ENCODE measurements around the gene JARID2. TPM values are rescaled to one million over a fixed set of nuclear protein-coding genes. Genes with fewer than 3 reads are reported as not detected.

Gene JARID2
- total and polyA plus RNA-seq, 10 of the 15 experiments (the other 5 are each of a cell fraction or from before 2014, with no cell fraction given), result 4.2 to 21.6 (median 11.7) TPM

DNA sequence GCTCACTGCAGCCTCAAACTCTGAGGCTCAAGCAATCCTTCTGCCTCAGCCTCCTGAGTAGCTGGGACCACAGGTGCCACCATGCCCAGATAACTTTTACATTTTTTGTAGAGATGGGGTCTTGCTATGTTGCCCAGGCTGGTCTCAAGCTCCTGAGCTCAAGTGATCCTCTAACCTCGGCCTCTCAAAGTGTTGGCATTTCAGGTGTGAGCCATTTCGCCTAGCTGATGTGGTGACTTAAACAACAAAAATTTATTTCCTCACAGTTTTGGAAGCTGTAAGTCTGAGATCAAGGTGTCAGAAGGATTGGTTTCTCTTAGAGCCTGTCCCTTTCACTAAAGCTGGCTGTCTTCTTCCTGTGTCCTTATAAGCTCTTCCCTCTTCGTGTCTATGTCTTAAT is 15.0 kb upstream of the JARID2 start:
- Histone ChIP-seq H3K4me1 (ENCODE audit: control insufficient read depth, insufficient read depth, low read length) (0 out of 2 replicates have a peak, but pooled peaks cover 5% of the 10 kb centered on the region), H3K9me3 (replicated peaks; ENCODE audit: control insufficient read depth, insufficient read depth, low read length) (no peaks in the 10 kb centered on the region), H2AFZ (ENCODE audit: control insufficient read depth, low read depth, low read length) (no peak overlapping the region), H3K4me2 (ENCODE audit: control insufficient read depth, insufficient read depth) (no peak overlapping the region), H4K20me1 (ENCODE audit: control insufficient read depth, insufficient read depth) (no peaks in the 10 kb centered on the region), H3K27ac (ENCODE audit: control insufficient read depth, insufficient read depth) (no peak overlapping the region), H3K27me3 (replicated peaks in 1 of 2; ENCODE audit: control insufficient read depth in 2 of 2, insufficient read depth in 2 of 2, low read length in 1 of 2) (no peaks in the 10 kb centered on the region), H3K36me3 (ENCODE audit: control insufficient read depth in 2 of 2, insufficient read depth in 2 of 2, low read length in 1 of 2) (no peaks in the 10 kb centered on the region), H3K4me3 (no peak overlapping the region), H3K79me2 (ENCODE audit: control insufficient read depth, insufficient read depth, low read length) (no peaks in the 10 kb centered on the region), H3K9ac (ENCODE audit: control insufficient read depth, insufficient read depth, low read length) (no peak overlapping the region)
- no peak for FAIRE-seq
- 48% methylated on average over 3 of the region's 3 CpGs for WGBS (ENCODE audit: insufficient coverage, insufficient replicate concordance, low lambda C conversion rate, missing lambda C conversion rate)
- ATAC-seq, result no peak
- TF ChIP-seq ZNF207 (IDR thresholded peaks at IDR 0.05; ENCODE audit: borderline replicate concordance) (no peak), POLR2AphosphoS2 (IDR thresholded peaks at IDR 0.05; ENCODE audit: low read depth, low read length) (no peak), RCOR1 (conservative IDR thresholded peaks at IDR 0.05; ENCODE audit: low read depth, low read length) (no peak), MEF2B (IDR thresholded peaks at IDR 0.05; ENCODE audit: partially characterized antibody, poor library complexity, severe bottlenecking) (no peak), POLR2A (IDR thresholded peaks at IDR 0.05; ENCODE audit: low read depth, low read length) (no peak), RB1 (IDR thresholded peaks at IDR 0.05; ENCODE audit: borderline replicate concordance) (no peak)
- TF ChIP-seq, protein P1, sequence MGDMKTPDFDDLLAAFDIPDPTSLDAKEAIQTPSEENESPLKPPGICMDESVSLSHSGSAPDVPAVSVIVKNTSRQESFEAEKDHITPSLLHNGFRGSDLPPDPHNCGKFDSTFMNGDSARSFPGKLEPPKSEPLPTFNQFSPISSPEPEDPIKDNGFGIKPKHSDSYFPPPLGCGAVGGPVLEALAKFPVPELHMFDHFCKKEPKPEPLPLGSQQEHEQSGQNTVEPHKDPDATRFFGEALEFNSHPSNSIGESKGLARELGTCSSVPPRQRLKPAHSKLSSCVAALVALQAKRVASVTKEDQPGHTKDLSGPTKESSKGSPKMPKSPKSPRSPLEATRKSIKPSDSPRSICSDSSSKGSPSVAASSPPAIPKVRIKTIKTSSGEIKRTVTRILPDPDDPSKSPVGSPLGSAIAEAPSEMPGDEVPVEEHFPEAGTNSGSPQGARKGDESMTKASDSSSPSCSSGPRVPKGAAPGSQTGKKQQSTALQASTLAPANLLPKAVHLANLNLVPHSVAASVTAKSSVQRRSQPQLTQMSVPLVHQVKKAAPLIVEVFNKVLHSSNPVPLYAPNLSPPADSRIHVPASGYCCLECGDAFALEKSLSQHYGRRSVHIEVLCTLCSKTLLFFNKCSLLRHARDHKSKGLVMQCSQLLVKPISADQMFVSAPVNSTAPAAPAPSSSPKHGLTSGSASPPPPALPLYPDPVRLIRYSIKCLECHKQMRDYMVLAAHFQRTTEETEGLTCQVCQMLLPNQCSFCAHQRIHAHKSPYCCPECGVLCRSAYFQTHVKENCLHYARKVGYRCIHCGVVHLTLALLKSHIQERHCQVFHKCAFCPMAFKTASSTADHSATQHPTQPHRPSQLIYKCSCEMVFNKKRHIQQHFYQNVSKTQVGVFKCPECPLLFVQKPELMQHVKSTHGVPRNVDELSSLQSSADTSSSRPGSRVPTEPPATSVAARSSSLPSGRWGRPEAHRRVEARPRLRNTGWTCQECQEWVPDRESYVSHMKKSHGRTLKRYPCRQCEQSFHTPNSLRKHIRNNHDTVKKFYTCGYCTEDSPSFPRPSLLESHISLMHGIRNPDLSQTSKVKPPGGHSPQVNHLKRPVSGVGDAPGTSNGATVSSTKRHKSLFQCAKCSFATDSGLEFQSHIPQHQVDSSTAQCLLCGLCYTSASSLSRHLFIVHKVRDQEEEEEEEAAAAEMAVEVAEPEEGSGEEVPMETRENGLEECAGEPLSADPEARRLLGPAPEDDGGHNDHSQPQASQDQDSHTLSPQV (IDR thresholded peaks at IDR 0.05), result no peak
- no peak for DNase-seq (ENCODE audit: low read depth, low spot score)
- SMC1A ChIA-PET (ENCODE audit: uncharacterized antibody, unreplicated experiment), result interaction anchor here (0.6 kb wide), 1 partner anchor 152 kb away, joined by 4 read pairs; no protein-coding TSS in a partner anchor
- POLR2A ChIA-PET, result interaction anchor here (0.7 to 1.2 kb wide), 2 partner anchors 13 to 79 kb away, joined by 4 to 5 read pairs; no protein-coding TSS in a partner anchor
- BruUV-seq (replicated peaks), result no TSS peak
- CTCF ChIA-PET, result no interaction called here
- in situ Hi-C loops (cut with MboI) (no loop called here), intact Hi-C loops (cut with micrococcal nuclease; ENCODE audit: unreplicated experiment) (no loop called here)
- RAD21 ChIA-PET (ENCODE audit: unreplicated experiment), result interaction anchor here (0.6 to 1.0 kb wide), 3 partner anchors 11 to 774 kb away, joined by 3 to 4 read pairs (median 3); no protein-coding TSS in a partner anchor
